NT2/D1 (cell line): ENCODE results near the gene CDH16.
A peak's percentile ranks its signal among the peaks of the same experiment; 100 is the strongest.
"Not testable (repeated sequence)": the region's sequence is repeated elsewhere in the genome, so short reads cannot be mapped to it uniquely, and the experiment has no call there.

Experiments used
- DNase-seq: peaks from one replicate; pipeline ENCODE4 v3.0.0-alpha.2; 2011; ENCODE audit warnings: low read depth, low spot score
- H3K27me3 ChIP-seq: 2 replicates; pipeline ENCODE4 v1.6.0; 2011; ENCODE audit warnings: mild to moderate bottlenecking; ENCODE audit not compliant: insufficient read length, insufficient read depth
- H3K36me3 ChIP-seq: 2 replicates; pipeline ENCODE4 v1.6.1; 2011; ENCODE audit warnings: mild to moderate bottlenecking, low read length, mixed read lengths; ENCODE audit not compliant: insufficient read depth, insufficient read length
- H3K4me1 ChIP-seq: 2 replicates; pipeline ENCODE4 v1.5.1; 2011; ENCODE audit not compliant: insufficient read depth, insufficient read length
- H3K4me3 ChIP-seq: 2 replicates; pipeline ENCODE4 v1.5.1; 2011; ENCODE audit warnings: low read depth; ENCODE audit not compliant: insufficient read length
- H3K9ac ChIP-seq: 2 replicates; pipeline ENCODE4 v1.6.0; 2011; ENCODE audit warnings: low read depth; ENCODE audit not compliant: insufficient read length
- H3K9me3 ChIP-seq: 2 replicates; pipeline ENCODE4 v1.5.1; 2011; ENCODE audit warnings: mild to moderate bottlenecking, low read length; ENCODE audit not compliant: insufficient read depth
- SUZ12 ChIP-seq: IDR thresholded peaks from 2 replicates; pipeline ENCODE4 v1.6.1; 2011; ENCODE audit not compliant: insufficient read length, insufficient read depth; ENCODE audit errors: extremely low read depth
- YY1 ChIP-seq: IDR thresholded peaks from 2 replicates; pipeline ENCODE4 v1.6.1; 2011; ENCODE audit not compliant: insufficient read length, insufficient read depth
- ZNF274 ChIP-seq: IDR thresholded peaks from 2 replicates; pipeline ENCODE4 v1.6.1; 2011; ENCODE audit warnings: mild to moderate bottlenecking, low read depth, low read length

Gene CDH16

DNA sequence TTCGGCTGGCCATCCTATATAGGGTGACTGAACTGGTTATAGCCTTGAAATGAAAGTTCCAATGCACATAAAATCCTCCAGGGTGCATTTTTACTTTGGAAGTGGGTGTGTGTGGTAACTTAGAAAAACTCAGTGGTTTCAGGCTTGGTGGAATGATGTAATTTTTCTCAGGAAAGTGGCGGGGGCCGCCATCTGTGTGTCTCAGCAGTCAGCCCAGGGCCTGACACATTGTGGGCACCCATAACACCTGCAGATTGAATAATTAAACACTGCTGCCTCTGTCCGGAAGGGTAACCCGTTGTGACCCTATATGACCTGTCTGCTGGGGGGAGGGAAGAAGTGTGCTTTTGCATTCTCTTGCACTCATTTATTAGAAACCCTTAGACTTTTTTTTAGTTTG, 40.6 kb downstream of the CDH16 start:
- no peaks in the 10 kb centered on the region for H3K27me3 ChIP-seq
- no peaks in the 10 kb centered on the region for H3K9me3 ChIP-seq
- DNase-seq: no peak
- TF ChIP-seq SUZ12 (no peak), ZNF274 (no peak), YY1 (no peak)
- H3K4me3 ChIP-seq: no peak overlapping the region
- peaks cover 10% of the 10 kb centered on the region for H3K4me1 ChIP-seq
- peaks cover 3% of the 10 kb centered on the region for H3K36me3 ChIP-seq
- H3K9ac ChIP-seq: no peak overlapping the region

GRCh38 chr16:66874079-66874775, 44.5 kb downstream of the CDH16 start:
- Histone ChIP-seq H3K9ac (peak overlapping the region; percentile 50), H3K4me1 (peaks cover 6% of the 10 kb centered on the region), H3K36me3 (no peaks in the 10 kb centered on the region), H3K4me3 (no peak overlapping the region), H3K27me3 (no peaks in the 10 kb centered on the region), H3K9me3 (no peaks in the 10 kb centered on the region)
- DNase-seq: no peak
- TF ChIP-seq YY1 (no peak), ZNF274 (no peak)

GRCh38 chr16:66873685-66874055, 45.0 kb downstream of the CDH16 start:
- no peaks in the 10 kb centered on the region for H3K9me3 ChIP-seq
- H3K27me3 ChIP-seq: no peaks in the 10 kb centered on the region
- DNase-seq: no peak
- no peaks in the 10 kb centered on the region for H3K36me3 ChIP-seq
- no peak overlapping the region for H3K9ac ChIP-seq
- H3K4me1 ChIP-seq: peaks cover 6% of the 10 kb centered on the region
- no peak for TF ChIP-seq YY1
- no peak for TF ChIP-seq ZNF274
- no peak for TF ChIP-seq SUZ12
- H3K4me3 ChIP-seq: no peak overlapping the region

- no peak for TF ChIP-seq YY1
- Histone ChIP-seq H3K27me3 (no peaks in the 10 kb centered on the region), H3K9ac (peak overlapping the region; percentile 79), H3K4me1 (peaks cover 6% of the 10 kb centered on the region), H3K9me3 (no peaks in the 10 kb centered on the region), H3K36me3 (no peaks in the 10 kb centered on the region), H3K4me3 (peak overlapping the region; percentile 48)
- peak; percentile 90 for DNase-seq
Measured at GRCh38 chr16:66872943-66873684, 45.6 kb downstream of the CDH16 start.

GRCh38 chr16:66872559-66872942, 46.1 kb downstream of the CDH16 start:
- H3K9ac ChIP-seq: peak overlapping the region; percentile 79
- peaks cover 6% of the 10 kb centered on the region for H3K4me1 ChIP-seq
- DNase-seq: no peak
- TF ChIP-seq SUZ12 (no peak), YY1 (no peak), ZNF274 (no peak)
- no peaks in the 10 kb centered on the region for H3K36me3 ChIP-seq
- peak overlapping the region; percentile 48 for H3K4me3 ChIP-seq
- H3K9me3 ChIP-seq: no peaks in the 10 kb centered on the region
- H3K27me3 ChIP-seq: no peaks in the 10 kb centered on the region

GRCh38 chr16:66871840-66872239, 46.8 kb downstream of the CDH16 start:
- Histone ChIP-seq H3K27me3 (no peaks in the 10 kb centered on the region), H3K4me1 (peaks cover 6% of the 10 kb centered on the region), H3K36me3 (no peaks in the 10 kb centered on the region), H3K4me3 (no peak overlapping the region), H3K9me3 (no peaks in the 10 kb centered on the region), H3K9ac (no peak overlapping the region)
- TF ChIP-seq SUZ12: no peak
- no peak for TF ChIP-seq YY1
- TF ChIP-seq ZNF274: no peak
- no peak for DNase-seq

GRCh38 chr16:66871363-66871762, 47.3 kb downstream of the CDH16 start:
- DNase-seq, H3K27me3 ChIP-seq, H3K36me3 ChIP-seq, H3K4me1 ChIP-seq, H3K4me3 ChIP-seq, H3K9ac ChIP-seq, H3K9me3 ChIP-seq: not testable (repeated sequence)

GRCh38 chr16:66869424-66869823, 49.3 kb downstream of the CDH16 start:
- no peak overlapping the region for H3K4me3 ChIP-seq
- no peaks in the 10 kb centered on the region for H3K27me3 ChIP-seq
- no peaks in the 10 kb centered on the region for H3K36me3 ChIP-seq
- no peak overlapping the region for H3K9ac ChIP-seq
- H3K4me1 ChIP-seq: peaks cover 5% of the 10 kb centered on the region
- no peak for DNase-seq
- TF ChIP-seq YY1 (no peak), ZNF274 (no peak), SUZ12 (no peak)
- H3K9me3 ChIP-seq: no peaks in the 10 kb centered on the region
